Lower leg skin (tissue), 4 donors: ENCODE results near the gene S100A8. TPM values are rescaled to one million over a fixed set of nuclear protein-coding genes. Genes with fewer than 3 reads are reported as not detected.

ENCODE experiments used
- DNase-seq, 2 donors: peaks; one replicate each; pipeline ENCODE4 v3.0.0-alpha.2; 2019; ENCODE audit warnings: low spot score in 2 of 2
- H3K4me3 ChIP-seq: fragments of 200-600 bp; sonication (generic); 2 replicates; pipeline ENCODE4 v1.5.1; 2017; ENCODE audit warnings: mild to moderate bottlenecking, low read depth; ENCODE audit not compliant: poor library complexity, severe bottlenecking
- POLR2A ChIP-seq, 2 donors: fragments of 450-650 bp; IDR thresholded peaks; one replicate each; pipeline ENCODE4 v1.6.1; 2016 to 2017; ENCODE audit warnings: antibody characterized with exemption in 2 of 2, mild to moderate bottlenecking in 1 of 2, moderate library complexity in 1 of 2
- WGBS, 2 donors: methylation state at CpG; one replicate each; pipeline ENCODE4 v1.1.5; 2018; 5-methylcytosine and 5-hydroxymethylcytosine counted together
- intact Hi-C: fragments of 100-400 bp; cut with DNase I; formaldehyde crosslinking; loops from one replicate; pipeline ENCODE4 v1.15.0; 2023; ENCODE audit warnings: low total_unique reads
- total RNA-seq, 4 donors: library from RNA; depleted of rRNA; stranded (reverse); fragments of >200 nt; gene quantifications; one replicate each; pipeline ENCODE4 v1.1.0, GENCODE V29; 2016
- TF ChIP-seq, protein P1 (sequence below), 3 donors: fragments of 450-650 bp; IDR thresholded peaks; one replicate each; pipeline ENCODE4 v1.5.1; 2016; ENCODE audit warnings: antibody characterized with exemption in 3 of 3, mild to moderate bottlenecking in 3 of 3, moderate library complexity in 2 of 3

Gene S100A8
- total RNA-seq, 4 donors from 2014 or later = 1.3 to 14.3 (median 6.0) TPM

DNA sequence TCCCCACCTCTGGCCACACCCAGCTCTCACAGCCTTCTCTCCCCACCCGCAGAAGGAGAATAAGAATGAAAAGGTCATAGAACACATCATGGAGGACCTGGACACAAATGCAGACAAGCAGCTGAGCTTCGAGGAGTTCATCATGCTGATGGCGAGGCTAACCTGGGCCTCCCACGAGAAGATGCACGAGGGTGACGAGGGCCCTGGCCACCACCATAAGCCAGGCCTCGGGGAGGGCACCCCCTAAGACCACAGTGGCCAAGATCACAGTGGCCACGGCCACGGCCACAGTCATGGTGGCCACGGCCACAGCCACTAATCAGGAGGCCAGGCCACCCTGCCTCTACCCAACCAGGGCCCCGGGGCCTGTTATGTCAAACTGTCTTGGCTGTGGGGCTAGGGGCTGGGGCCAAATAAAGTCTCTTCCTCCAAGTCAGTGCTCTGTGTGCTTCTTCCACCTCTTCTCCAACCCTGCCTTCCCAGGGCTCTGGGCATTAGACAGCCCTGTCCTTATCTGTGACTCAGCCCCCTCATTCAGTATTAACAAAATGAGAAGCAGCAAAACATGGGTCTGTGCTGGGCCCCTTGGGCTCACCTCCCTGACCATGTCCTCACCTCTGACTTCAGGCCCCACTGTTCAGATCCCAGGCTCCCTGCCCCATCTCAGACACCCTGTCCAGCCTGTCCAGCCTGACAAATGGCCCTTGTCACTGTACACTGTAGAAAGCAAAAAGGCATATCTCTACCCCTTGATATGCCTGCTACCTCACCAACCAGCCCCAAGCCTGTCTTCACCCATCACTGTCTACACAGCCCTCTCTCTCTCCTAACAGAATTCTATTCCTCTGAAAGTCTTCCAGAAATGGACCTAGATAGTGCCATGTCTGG lies 30.0 kb downstream of the S100A8 start:
- no peak overlapping the region for H3K4me3 ChIP-seq
- no peak for DNase-seq
- intact Hi-C loops = no loop called here
- no peak for TF ChIP-seq POLR2A (IDR thresholded peaks at IDR 0.05)
- TF ChIP-seq, protein P1, sequence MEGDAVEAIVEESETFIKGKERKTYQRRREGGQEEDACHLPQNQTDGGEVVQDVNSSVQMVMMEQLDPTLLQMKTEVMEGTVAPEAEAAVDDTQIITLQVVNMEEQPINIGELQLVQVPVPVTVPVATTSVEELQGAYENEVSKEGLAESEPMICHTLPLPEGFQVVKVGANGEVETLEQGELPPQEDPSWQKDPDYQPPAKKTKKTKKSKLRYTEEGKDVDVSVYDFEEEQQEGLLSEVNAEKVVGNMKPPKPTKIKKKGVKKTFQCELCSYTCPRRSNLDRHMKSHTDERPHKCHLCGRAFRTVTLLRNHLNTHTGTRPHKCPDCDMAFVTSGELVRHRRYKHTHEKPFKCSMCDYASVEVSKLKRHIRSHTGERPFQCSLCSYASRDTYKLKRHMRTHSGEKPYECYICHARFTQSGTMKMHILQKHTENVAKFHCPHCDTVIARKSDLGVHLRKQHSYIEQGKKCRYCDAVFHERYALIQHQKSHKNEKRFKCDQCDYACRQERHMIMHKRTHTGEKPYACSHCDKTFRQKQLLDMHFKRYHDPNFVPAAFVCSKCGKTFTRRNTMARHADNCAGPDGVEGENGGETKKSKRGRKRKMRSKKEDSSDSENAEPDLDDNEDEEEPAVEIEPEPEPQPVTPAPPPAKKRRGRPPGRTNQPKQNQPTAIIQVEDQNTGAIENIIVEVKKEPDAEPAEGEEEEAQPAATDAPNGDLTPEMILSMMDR (IDR thresholded peaks at IDR 0.05) = no peak
- 90 to 91% methylated on average over 11 of the region's 11 CpGs for WGBS, 2 donors

DNA sequence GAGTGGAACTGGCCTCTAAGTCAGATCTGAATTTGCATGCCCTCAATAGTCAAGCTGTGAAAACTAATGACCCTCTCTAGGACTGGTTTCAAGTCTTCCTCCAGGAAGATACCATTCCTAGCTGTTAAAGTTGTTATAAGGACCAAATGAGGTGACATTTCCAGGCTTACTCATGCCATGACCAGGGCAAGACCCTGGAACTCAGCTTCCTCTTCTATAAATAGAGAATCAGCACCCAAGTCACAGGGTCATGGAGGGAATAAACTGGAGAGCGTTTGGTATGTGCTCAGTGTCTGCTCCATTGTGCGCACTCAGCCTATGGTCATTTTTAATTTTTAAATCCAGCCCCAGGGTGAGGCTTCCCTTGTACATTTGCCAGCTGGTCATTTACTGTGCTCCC lies 30.7 kb downstream of the S100A8 start:
- no peak overlapping the region for H3K4me3 ChIP-seq
- 75 to 90% methylated on average over 2 of the region's 2 CpGs for WGBS, 2 donors
- no peak for DNase-seq
- intact Hi-C loops = no loop called here
- no peak for TF ChIP-seq POLR2A (IDR thresholded peaks at IDR 0.05)
- TF ChIP-seq, protein P1 (IDR thresholded peaks at IDR 0.05) = no peak

DNA sequence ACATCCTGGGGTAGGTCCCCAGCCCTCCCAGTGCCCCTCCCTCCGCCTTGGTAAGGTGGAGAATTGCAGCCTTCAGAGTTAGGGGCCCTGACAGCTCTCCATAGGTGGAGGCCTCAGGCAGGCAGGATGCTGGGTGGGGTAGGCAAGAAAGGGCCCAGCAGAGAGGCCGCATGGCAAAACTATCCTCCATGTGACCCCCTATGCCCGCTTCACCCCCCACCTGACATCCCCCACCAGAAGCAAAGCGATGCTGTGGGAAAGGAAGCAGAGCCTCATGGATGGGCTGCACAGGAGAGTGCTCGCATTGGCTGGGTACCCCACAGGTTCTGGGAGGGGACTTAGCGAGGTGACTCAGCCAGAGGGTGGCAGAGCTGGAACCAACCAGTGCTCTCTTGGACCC lies 31.6 kb downstream of the S100A8 start:
- 93 to 94% methylated on average over 4 to 6 of the region's 6 CpGs for WGBS, 2 donors
- TF ChIP-seq POLR2A (IDR thresholded peaks at IDR 0.05) = no peak
- TF ChIP-seq, protein P1 (IDR thresholded peaks at IDR 0.05) = no peak
- intact Hi-C loops = no loop called here
- no peak overlapping the region for H3K4me3 ChIP-seq
- no peak for DNase-seq

DNA sequence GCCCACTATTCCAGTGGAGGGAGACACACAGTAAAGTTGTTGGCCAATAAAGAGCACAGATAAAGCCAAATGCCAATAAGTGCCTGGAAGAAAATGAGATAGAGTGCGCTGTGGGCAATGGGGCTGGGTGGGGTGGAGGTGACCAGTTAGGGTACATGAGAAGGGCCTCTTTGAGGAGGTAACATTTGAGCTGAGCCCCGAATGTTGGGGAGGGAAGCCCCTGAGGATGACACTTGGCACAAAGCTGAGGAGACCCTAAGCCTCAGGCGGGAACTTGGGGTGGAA lies 32.2 kb downstream of the S100A8 start:
- intact Hi-C loops = no loop called here
- no peak for TF ChIP-seq POLR2A (IDR thresholded peaks at IDR 0.05)
- TF ChIP-seq, protein P1 (IDR thresholded peaks at IDR 0.05) = no peak
- no peak for DNase-seq
- WGBS, 2 donors = 90 to 92% methylated on average over 3 of the region's 3 CpGs
- H3K4me3 ChIP-seq = no peak overlapping the region

DNA sequence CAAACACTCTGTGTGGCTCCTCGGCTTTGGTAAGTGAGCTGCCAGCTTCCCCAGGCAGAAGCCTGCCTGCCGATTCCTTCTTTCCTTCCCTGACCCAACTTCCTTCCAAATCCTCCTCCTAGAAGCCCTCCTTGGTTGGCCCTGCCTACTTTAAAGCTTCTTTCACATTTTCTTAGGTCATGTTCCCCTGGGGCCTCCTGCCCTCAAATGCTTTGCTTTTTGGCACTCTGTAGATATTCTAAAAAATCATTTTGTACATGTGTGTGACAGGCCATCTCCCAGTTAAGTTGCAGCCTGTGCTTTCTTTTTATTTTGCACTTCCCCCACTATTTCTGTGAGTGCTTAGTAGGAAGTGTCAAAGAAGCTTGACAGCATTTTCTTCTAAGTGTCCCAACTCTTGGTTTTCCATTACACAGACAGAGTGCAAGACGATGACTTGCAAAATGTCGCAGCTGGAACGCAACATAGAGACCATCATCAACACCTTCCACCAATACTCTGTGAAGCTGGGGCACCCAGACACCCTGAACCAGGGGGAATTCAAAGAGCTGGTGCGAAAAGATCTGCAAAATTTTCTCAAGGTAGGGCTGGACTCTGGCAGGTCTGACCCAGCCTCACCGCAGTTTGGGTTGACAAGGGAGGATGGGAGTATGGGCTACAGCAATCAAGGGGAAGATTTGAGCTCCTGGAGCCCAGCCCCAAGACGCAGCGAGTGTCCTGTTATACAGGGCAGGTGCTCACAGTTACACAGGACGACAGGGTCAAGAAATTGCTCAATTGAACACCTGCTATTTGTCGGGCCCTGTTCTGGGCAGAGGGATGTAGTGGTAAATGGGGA lies 32.8 kb downstream of the S100A8 start, which contains the start of gene S100A9:
TSS of gene S100A9 (plus strand) at position 2 of the 838 bp plus-strand sequence. CDS start at position 432, 430 bp downstream.
- no peak for TF ChIP-seq POLR2A (IDR thresholded peaks at IDR 0.05)
- TF ChIP-seq, protein P1 (IDR thresholded peaks at IDR 0.05) = no peak
- WGBS, 2 donors = 74 to 76% methylated on average over 11 of the region's 11 CpGs
- no peak within 1 kb of the TSS for H3K4me3 ChIP-seq

More for the DNA sequence above, 32.8 kb downstream of the S100A8 start, which contains the start of gene S100A9:
- intact Hi-C loops = no loop called here
- no peak for DNase-seq
